PFSK-1 (cell line): ENCODE data around the gene KLHL17.

ENCODE experiments used
- FOXP2 ChIP-seq: optimal IDR thresholded peaks from 2 replicates; pipeline ENCODE3; 2011; ENCODE audit warnings: borderline replicate concordance, control low read depth, inconsistent platforms; ENCODE audit not compliant: insufficient read depth; ENCODE audit errors: extremely low read length, extremely low read depth
- POLR2AphosphoS5 ChIP-seq: IDR thresholded peaks from 2 replicates; pipeline ENCODE4 v1.6.1; 2012; ENCODE audit warnings: low read depth, mild to moderate bottlenecking, control low read depth, low read length, moderate library complexity
- SIN3A ChIP-seq: IDR thresholded peaks from 2 replicates; pipeline ENCODE4 v1.6.1; 2012; ENCODE audit warnings: mild to moderate bottlenecking, low read length, moderate library complexity, borderline replicate concordance; ENCODE audit not compliant: insufficient read depth
- TAF1 ChIP-seq: IDR thresholded peaks from 2 replicates; pipeline ENCODE4 v1.6.1; 2012; ENCODE audit warnings: low read length, control low read depth, borderline replicate concordance; ENCODE audit not compliant: insufficient read depth
- TF ChIP-seq, protein P1 (sequence below), 2 experiments: IDR thresholded peaks; 2 replicates each; pipeline versions ENCODE4 v1.6.1 to v1.8.0; 2011 to 2012; ENCODE audit warnings: low read depth in 2 of 2, low read length in 2 of 2, control low read depth in 1 of 2, inconsistent platforms in 1 of 2, mild to moderate bottlenecking in 1 of 2, moderate library complexity in 1 of 2; ENCODE audit not compliant: insufficient read depth in 1 of 2

The KLHL17 gene

DNA sequence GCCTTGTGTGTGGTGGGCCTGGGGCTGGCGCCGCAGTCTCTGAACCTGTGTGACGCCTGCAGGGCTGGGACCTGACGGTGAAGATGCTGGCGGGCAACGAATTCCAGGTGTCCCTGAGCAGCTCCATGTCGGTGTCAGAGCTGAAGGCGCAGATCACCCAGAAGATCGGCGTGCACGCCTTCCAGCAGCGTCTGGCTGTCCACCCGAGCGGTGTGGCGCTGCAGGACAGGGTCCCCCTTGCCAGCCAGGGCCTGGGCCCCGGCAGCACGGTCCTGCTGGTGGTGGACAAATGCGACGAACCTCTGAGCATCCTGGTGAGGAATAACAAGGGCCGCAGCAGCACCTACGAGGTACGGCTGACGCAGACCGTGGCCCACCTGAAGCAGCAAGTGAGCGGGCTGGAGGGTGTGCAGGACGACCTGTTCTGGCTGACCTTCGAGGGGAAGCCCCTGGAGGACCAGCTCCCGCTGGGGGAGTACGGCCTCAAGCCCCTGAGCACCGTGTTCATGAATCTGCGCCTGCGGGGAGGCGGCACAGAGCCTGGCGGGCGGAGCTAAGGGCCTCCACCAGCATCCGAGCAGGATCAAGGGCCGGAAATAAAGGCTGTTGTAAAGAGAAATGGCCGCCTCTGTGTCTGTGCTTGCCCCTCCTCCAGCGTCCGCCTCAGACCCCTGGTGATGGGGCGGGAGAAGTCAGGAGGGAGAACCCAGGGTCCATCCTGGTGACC lies 53.7 kb downstream of the KLHL17 start:
- TF ChIP-seq FOXP2, result no peak
- TF ChIP-seq TAF1, result no peak
- TF ChIP-seq, protein P1, sequence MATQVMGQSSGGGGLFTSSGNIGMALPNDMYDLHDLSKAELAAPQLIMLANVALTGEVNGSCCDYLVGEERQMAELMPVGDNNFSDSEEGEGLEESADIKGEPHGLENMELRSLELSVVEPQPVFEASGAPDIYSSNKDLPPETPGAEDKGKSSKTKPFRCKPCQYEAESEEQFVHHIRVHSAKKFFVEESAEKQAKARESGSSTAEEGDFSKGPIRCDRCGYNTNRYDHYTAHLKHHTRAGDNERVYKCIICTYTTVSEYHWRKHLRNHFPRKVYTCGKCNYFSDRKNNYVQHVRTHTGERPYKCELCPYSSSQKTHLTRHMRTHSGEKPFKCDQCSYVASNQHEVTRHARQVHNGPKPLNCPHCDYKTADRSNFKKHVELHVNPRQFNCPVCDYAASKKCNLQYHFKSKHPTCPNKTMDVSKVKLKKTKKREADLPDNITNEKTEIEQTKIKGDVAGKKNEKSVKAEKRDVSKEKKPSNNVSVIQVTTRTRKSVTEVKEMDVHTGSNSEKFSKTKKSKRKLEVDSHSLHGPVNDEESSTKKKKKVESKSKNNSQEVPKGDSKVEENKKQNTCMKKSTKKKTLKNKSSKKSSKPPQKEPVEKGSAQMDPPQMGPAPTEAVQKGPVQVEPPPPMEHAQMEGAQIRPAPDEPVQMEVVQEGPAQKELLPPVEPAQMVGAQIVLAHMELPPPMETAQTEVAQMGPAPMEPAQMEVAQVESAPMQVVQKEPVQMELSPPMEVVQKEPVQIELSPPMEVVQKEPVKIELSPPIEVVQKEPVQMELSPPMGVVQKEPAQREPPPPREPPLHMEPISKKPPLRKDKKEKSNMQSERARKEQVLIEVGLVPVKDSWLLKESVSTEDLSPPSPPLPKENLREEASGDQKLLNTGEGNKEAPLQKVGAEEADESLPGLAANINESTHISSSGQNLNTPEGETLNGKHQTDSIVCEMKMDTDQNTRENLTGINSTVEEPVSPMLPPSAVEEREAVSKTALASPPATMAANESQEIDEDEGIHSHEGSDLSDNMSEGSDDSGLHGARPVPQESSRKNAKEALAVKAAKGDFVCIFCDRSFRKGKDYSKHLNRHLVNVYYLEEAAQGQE (IDR thresholded peaks at IDR 0.05; ENCODE audit: insufficient read depth in 1 of 2, low read depth in 2 of 2, low read length in 2 of 2), result no peak
- no peak for TF ChIP-seq SIN3A
- no peak for TF ChIP-seq POLR2AphosphoS5

DNA sequence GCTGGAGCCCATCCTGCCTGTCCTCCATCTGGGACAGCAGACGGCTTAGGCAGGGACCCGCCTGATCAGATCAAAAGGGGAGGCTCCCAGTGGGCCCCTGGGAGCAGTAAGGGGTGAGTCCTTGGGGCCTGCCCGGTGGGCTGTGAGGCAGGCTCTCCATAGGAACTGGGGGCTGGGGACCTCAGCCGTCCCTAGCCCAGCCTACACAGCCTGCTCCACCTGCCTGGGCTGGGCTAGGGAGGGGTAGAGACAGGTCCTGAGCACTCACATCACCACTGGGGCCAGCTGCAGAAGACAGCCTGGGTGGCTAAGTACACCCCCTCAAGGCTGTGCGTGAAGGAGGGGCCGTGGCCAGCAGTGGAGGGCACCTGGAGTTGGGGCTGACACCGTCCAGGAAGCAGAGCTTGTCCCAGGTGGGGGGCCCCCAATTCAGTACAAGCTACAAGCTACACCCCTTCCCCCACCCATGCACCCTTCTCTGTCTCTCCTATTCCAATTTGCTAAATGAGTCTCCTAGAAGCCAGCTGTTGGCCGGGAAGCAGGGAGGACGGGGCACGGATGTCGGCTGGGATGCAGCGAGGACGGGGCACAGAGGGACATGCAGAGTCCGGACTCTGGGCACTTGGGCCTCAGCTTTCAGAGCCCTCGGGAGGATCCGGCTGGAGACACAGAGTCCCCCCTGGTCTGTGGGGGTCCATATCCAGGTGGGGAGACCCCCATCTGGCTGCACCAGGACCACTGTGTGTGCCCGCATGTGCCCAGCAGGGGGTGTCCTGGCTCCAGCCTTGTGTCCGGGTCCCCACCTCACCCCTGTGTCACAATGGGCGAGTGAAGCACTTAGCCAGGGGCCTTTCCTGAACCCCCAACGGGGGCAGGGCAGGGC lies 54.7 kb downstream of the KLHL17 start:
- no peak for TF ChIP-seq POLR2AphosphoS5
- no peak for TF ChIP-seq SIN3A
- TF ChIP-seq, protein P1 (IDR thresholded peaks at IDR 0.05; ENCODE audit: insufficient read depth in 1 of 2, low read depth in 2 of 2, low read length in 2 of 2), result no peak
- no peak for TF ChIP-seq FOXP2
- TF ChIP-seq TAF1, result no peak
